CD4-positive, alpha-beta T cell treated with Interleukin-12 subunit alpha and Interleukin-12 subunit beta, for 1 hour (primary cell): ENCODE measurements around the gene SERPINF2.
A peak's percentile ranks its signal among the peaks of the same experiment; 100 is the strongest.
"Not testable (repeated sequence)": the region's sequence is repeated elsewhere in the genome, so short reads cannot be mapped to it uniquely, and the experiment has no call there.

Source experiments
- DNase-seq: peaks from one replicate; pipeline ENCODE4 v3.0.0-alpha.2; 2020

SERPINF2 gene

DNA sequence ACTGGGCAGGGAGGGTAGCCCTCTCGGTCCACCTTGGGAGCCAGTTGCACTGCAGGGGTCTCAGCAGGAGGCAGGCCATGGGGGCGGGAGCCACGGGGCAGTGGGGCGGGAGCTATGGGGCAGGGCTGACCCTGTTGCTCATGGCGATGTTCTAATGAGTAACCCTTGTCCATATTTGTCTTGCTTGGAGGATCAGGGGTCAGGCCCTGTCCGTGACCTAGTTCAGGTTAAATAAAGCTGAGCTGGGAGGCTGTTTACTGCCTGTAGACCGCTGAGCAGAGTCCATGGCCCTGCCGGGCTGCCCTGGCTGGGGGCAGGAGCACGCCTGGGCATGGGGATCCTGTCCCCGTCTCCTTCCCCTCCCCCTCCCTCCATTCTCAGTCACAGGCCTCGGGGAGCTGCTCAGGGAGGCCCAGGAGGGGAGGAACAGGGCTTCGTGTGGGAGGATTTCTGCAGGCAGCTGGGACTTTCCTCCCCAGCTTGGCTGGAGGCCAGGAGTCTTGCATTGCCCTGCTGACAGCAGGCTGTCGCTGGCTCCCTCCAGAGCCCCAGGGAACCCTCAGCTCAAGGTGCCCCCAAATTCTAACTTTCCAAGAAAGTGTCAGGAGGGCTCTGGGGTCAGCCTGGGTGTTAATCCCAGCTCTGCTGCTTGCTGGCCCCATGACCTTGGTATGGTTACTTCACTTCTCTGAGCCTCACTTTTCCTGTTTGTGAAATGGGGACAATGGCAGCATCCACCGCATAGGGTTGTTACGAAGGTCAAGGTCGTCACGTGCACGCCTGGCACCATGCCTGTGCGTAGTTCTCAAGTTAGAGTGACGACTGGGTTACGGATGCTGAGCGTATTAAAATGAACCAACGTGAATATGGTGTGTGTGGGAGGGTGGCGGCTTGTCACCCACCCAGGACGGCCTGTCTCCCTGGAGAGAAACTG is 6.1 kb upstream of the SERPINF2 start:
- no peak for DNase-seq

GRCh38 chr17:1737531-1738291 is 5.0 kb upstream of the SERPINF2 start:
- no peak for DNase-seq

DNA sequence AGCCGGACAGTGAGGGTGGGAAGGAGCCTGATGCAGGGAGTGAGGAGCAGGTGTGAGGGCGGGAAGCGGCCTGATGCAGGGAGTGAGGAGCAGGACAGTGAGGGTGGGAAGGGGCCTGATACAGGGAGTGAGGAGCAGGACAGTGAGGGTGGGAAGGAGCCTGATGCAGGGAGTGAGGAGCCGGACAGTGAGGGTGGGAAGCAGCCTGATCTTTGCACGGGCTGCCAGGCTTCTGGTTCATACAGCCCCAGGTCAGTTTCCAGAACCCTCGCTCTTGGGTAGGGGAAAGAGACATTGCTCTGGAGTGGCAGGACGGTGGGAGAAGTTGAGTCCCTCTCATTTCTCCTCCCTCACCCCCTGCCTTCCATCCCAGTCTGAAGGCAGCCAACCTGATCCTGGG is 772 bp upstream of the SERPINF2 start:
- DNase-seq, result not testable (repeated sequence)

- no peak for DNase-seq
These were observed 393 bp downstream of the SERPINF2 start for GRCh38 chr17:1743088-1743439.

DNA sequence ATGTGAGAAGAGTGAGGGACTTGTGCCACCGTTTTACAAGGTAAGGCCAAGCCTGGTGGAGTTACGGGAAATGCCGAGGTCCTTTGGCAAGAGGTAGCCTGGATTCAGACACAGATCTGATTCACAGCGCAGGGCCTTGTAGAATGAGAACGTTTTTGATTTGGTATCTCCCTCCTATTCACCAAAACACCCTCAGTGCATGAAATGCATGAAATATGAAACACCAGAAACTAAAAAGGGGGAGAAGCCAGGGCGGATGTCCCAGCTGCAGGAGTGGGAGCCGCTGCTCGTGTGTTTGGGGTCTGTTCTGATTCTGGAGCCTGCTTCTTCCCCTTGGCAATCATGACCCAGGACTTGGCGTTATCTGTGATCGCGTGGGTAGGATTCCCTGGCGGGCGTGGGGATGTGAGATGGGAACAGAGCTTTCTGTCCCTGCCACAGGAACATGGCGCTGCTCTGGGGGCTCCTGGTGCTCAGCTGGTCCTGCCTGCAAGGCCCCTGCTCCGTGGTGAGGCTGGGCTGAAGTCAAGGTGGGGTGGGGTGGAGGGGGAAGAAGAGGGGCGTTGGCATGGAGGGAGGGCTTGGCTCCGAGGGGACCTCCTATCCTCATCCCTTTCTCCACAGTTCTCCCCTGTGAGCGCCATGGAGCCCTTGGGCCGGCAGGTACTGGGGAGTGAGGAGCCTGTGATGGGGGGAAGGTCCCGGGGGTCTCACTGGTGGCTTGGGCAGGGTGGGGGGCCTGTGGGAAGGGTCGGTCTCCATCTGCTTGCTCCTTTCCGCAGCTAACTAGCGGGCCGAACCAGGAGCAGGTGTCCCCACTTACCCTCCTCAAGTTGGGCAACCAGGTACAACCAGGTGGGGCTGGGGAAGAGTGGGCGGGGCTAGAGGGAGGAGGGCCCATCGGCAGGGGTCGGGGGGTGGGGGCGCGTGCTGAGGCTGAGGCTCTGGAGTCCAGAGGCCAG is 2.2 kb downstream of the SERPINF2 start:
- no peak for DNase-seq

GRCh38 chr17:1745513-1746020 is 2.9 kb downstream of the SERPINF2 start:
- DNase-seq, result no peak

GRCh38 chr17:1746975-1747543 is 4.4 kb downstream of the SERPINF2 start:
- DNase-seq, result no peak

- DNase-seq, result no peak
These were observed 8.0 kb downstream of the SERPINF2 start for GRCh38 chr17:1750628-1751027.

DNA sequence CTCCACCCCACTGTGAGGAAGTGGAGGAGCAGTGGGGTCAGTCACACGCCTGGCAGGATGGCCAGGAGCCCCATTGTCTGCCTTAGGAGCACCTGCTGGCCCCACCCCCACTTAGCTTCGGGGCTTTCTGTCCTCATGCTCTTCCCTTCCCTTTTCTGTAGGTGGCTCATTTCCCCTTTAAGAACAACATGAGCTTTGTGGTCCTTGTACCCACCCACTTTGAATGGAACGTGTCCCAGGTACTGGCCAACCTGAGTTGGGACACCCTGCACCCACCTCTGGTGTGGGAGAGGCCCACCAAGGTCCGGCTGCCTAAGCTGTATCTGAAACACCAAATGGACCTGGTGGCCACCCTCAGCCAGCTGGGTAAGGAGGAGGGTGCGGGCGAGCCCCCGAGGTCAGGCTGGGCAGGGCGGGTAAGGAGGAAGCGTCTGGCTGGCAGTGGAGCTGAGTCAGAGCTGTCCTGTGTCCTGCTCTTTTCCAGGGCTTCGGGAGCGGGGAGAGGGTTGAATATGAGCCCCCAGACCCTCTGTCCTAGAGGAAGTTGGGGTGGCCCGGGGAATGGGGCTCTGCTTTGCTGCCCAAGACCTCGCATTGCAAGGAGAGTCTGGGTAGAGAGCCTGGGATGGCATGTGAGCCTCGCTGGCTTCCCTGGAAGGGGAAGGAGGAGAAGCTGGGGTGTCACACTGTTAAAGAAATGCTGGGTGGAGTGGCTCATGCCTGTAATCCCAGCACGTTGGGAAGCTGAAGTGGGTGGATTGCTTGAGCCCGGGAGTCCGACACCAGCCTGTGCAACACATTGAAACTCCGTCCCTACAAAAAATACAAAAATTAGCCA is 10.0 kb downstream of the SERPINF2 start:
- no peak for DNase-seq

GRCh38 chr17:1753767-1754429 is 11.2 kb downstream of the SERPINF2 start:
- no peak for DNase-seq

DNA sequence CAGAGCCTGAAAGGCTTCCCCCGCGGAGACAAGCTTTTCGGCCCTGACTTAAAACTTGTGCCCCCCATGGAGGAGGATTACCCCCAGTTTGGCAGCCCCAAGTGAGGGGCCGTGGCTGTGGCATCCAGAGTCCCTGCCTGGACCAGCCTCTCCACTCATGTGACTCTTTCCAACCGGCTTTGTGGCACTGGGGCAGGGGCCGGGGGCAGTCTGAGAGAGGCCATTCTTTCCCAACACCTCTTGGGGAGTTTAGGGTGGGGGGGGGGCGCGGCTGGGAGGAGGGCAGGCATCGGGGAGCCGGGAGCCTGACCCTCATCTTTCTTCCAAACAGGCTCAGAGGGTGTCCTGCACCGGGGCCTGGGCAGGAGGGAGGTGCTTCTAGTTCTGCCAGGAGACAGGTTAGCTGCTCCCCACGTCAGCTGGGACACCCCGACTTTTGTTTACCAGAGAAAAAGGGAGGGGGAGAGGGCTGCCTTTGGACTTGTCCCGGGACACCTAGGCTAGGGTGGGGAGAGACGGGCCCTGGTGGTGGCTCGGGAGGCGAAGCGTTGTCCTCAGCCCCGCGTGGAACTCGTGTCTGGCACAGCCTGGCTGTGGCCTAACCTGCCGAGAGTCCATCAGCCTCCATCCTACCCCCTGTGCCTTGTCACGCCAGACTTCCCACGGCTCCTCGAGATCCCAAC is 11.9 kb downstream of the SERPINF2 start:
- DNase-seq, result no peak

DNA sequence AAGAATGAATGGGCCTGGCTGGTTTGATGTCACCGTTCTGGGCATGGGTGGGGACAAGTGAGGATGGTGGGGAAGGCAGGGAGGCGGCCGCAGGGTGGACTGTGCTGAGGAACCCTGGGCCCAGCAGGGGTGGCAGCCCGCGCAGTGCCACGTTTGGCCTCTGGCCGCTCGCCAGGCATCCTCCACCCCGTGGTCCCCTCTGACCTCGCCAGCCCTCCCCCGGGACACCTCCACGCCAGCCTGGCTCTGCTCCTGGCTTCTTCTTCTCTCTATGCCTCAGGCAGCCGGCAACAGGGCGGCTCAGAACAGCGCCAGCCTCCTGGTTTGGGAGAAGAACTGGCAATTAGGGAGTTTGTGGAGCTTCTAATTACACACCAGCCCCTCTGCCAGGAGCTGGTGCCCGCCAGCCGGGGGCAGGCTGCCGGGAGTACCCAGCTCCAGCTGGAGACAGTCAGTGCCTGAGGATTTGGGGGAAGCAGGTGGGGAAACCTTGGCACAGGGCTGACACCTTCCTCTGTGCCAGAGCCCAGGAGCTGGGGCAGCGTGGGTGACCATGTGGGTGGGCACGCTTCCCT is 12.7 kb downstream of the SERPINF2 start:
- no peak for DNase-seq

- DNase-seq, result no peak
These were observed 13.2 kb downstream of the SERPINF2 start for GRCh38 chr17:1755827-1756262.

DNA sequence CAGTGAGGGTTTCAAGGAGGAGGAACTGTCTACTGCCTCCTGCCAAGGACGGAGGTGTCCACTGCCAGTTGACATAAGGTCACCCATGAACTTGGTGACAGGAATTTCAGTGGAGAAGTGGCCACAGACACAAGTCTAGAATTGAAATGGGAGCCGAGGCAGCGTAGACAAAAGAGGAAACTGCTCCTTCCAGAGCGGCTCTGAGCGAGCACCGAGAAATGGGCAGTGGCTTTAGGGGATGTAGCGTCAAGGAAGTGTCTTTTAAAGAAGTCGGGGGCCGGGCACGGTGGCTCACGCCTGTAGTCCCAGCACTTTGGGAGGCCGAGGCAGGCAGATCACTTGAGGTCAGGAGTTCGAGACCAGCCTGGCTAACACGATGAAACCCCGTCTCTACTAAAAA is 16.1 kb downstream of the SERPINF2 start:
- no peak for DNase-seq

- DNase-seq, result no peak
These were observed 16.9 kb downstream of the SERPINF2 start for GRCh38 chr17:1759529-1759928.

DNA sequence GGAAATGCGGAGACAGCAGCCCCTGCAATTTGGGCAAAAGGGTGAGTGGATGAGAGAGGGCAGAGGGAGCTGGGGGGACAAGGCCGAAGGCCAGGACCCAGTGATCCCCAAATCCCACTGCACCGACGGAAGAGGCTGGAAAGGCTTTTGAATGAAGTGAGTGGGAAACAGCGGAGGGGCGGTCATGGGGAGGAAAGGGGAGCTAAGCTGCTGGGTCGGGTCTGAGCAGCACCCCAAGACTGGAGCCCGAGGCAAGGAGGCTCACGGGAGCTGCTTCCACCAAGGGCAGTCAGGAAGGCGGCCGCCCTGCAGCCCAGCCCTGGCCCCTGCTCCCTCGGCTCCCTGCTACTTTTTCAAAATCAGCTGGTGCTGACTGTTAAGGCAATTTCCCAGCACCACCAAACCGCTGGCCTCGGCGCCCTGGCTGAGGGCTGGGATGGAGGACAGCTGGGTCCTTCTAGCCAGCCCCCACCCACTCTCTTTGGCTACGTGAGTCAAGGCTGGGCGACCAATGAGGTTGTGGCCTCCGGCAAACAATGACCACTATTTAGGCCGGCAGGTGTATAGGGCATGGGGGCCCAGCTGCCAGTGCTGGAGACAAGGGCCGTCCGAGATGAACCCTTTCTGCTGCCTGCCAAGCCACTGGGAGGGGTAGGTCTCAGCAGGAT is 19.7 kb downstream of the SERPINF2 start:
- no peak for DNase-seq

DNA sequence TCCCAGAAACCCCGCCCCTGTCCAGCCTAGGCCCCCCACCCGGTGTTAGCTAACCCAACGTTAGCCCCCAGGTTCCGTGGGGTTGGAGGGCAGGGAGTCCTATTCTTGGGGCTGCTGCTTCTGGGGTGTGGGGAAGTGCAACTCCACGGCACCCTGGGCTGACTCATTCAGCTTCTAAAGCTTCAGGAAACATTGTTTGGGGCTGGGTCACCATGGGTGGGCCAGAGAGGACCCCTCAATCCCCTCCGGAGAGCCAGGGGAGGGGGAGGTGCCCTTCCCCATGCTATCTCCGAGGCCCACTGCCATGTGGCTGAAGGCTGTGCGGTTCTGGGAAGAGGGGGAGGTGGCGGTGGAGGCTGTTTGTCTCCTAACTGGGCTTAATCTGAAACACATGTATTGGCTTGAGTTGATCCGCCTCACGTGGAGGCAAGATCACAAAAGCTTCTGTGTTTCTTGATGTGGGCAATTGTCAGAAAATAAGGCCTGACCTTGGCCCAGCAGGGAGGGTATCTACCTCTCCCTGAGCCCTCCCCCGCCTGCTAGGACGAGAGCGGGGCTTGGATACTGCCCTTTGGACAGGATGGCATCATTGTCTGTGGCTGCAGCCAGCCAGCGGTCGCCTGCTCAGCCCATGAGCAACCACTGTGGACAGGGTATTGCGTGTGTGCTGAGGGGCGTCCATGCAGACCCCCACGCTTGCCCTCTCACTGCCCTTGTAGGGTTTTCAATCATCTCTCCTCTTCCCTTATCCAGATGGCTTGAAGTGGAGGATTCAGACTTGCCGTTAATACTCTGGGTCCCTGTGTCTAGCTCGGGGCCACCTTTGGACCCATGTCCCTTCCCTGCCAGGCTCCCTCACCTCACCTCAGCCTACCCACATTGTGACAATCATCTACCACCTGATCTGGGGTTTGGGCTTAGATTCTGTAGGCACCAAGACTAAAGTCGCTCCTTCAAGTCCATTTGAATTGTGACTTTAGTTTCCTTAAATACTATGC is 20.5 kb downstream of the SERPINF2 start:
- no peak for DNase-seq

DNA sequence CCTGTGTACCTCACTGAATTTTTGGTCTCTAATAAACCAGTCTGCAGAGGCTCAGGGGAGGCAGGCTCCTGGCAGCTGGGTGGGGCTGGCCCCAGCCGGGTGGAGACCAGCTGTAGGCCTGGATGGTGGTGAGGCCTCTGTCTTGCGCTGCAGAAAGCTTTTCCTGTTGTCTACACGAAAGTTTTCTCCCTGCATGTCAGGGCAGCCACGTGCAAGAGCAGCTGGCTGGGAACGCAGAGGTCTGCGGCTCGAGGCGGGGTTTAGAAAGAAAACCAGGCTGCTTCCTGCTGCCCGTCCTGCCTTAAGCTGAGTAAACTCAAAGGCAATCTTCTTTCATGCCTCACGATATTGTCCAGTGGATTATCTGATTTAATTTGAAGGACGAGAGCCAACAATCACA is 21.6 kb downstream of the SERPINF2 start:
- peak; percentile 67 for DNase-seq
